GM12801 (cell line): ENCODE measurements around the gene FEZF2.

ENCODE experiments used
- TF ChIP-seq, protein P1 (sequence below): IDR thresholded peaks from one replicate; pipeline ENCODE4 v1.5.1; 2011; ENCODE audit warnings: control low read depth; ENCODE audit not compliant: insufficient read length; ENCODE audit errors: extremely low read depth

The FEZF2 gene

DNA sequence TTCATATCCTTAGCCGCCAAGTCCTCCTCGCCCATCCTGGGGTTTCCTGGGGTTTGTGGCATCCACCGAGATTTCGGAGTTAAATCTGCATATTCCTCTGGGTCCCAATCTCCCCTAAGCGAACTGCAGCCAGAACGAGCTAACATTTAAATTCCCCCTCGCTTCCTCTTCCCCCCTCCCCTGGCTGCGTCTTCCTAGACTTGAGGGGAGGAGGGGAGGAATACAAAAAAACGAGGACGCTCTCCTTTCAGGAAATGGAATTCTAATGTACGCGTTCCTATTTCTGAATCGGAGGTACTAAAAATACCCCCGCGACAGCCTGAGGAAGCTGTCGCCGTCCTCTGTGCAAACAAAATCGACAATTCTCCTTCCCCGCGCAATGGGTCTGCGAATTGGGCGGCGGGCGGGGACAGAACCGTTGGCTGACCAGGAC, 5.6 kb downstream of the FEZF2 start:
- TF ChIP-seq, protein P1, sequence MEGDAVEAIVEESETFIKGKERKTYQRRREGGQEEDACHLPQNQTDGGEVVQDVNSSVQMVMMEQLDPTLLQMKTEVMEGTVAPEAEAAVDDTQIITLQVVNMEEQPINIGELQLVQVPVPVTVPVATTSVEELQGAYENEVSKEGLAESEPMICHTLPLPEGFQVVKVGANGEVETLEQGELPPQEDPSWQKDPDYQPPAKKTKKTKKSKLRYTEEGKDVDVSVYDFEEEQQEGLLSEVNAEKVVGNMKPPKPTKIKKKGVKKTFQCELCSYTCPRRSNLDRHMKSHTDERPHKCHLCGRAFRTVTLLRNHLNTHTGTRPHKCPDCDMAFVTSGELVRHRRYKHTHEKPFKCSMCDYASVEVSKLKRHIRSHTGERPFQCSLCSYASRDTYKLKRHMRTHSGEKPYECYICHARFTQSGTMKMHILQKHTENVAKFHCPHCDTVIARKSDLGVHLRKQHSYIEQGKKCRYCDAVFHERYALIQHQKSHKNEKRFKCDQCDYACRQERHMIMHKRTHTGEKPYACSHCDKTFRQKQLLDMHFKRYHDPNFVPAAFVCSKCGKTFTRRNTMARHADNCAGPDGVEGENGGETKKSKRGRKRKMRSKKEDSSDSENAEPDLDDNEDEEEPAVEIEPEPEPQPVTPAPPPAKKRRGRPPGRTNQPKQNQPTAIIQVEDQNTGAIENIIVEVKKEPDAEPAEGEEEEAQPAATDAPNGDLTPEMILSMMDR: no peak

DNA sequence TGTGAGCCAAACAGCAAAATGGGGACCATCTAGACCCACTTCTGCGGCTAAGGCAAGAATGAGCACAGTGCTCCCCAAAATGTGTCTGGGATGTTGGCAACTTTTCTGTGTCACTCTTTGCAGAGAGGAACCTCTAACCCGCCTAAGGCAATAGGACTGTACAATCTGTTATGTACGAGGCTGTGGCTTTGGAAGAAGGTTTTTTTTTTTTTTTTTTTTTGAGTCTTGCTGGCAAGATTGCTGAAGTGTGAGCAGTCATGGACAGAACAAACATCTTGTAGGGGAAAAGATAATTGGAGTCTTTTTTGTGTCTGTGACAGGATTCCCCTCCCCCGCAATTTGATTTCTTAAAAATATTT, 7.2 kb downstream of the FEZF2 start:
- TF ChIP-seq, protein P1: no peak

DNA sequence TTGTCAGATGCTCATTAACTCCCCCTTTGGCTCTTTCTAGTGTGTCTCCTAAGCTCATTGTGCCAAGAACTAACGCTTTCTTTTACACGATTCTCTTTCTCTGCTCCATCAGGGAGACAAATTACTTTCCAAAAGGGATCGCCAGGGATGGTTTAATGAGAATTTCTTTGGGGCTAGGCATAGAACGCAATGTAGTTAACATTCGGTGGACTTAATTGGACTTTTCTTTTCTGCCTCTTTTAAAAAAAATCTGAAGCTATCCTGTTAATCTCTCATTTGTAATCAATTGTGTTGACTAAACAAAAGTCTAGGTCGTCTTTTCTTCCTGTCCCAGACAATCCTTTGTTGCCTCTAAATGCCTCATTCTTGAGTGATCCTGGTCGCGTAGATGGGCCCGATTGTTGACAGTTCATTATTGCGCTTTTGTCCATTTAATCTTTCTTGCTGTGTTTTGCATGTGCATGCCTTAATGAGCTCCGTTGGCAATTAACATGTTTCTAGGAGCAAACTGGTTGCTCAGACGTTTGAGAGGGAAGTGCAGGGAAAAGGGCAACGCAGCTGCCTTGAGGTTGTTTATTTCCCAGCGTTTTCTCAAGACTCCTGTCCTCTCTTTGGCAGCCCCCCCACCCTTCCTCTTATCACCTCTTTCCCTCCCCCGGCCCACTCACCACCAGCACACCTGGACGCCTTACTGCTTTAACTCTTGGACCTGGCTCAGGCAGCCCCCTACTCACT, 7.8 kb downstream of the FEZF2 start:
- TF ChIP-seq, protein P1: no peak

DNA sequence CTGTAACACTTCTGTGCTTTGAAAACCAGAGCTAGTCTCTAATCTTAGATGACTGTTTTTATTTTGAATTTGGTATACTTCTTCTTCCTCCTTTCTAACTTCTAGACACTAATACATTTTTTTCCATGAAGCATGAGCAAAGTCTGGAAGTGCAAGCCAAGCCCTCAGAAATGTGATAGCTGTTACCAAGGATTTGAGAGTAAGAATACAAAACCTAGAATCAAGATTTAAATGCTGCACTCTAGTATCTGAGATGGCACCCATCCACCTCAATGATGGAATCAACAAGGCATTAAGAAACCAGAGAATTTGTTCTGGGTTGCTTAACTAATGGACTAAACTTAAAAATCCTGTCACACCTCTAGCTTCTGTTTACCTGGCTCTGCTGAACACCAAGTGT, 9.2 kb downstream of the FEZF2 start:
- TF ChIP-seq, protein P1: no peak

DNA sequence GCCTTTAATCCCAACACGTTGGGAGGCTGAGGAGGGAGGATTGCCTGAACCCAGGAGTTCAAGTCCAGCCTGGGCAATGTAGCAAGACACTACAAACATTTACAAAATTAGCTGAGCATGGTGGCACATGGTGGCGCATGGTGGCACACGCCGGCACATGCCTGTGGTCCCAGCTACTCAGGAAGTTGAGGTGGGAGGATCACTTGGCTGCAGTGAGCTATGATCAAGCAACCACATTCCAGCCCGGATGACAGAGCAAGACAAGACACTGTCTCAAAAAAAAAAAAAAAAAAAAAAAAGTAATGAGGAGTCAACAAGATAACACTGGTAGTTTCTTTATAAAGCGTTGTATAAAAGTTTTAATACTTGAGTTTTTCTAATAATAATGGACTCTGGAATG, 10.1 kb downstream of the FEZF2 start:
- TF ChIP-seq, protein P1: no peak

DNA sequence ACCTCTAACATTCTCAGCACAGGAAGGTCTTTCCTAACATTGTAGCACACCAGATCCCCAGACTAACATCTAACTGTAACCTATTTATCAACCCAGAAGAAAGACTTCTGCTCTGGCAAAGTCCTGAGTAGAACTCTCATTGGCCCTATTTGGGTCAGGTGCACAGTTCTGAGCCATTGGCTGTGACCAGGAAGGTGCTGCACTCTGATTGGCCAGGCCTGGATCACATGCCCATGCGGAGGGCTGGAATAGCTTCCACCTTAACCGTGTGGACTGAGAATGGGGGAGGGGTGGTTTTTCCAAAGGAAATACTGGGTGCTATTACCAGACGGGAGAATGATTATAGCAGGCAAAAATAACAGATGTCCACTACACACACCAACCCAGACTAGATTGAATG, 11.5 kb downstream of the FEZF2 start:
- TF ChIP-seq, protein P1: no peak

DNA sequence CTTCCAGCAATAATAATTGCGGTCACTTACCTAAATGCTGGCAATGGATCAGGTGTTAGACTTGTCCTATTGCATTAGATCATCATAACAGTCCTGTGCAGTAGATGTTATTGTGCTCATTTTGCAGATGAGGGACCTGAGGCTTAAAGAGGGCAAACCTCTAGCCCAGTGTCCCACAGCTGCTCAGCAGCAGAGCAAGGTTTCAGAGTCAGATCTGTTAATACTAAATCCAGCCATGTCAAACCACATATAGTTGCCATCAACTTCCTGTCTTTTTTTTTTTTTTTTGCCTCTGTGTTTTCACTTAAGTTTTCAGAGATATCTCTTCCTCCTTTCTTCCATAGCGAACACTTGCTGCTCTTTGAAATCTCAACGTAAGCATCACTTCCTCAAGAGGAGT, 12.1 kb downstream of the FEZF2 start:
- TF ChIP-seq, protein P1: no peak
